ENCODE results near the gene TGFBRAP1. TPM values are rescaled to one million over a fixed set of nuclear protein-coding genes. Genes with fewer than 3 reads are reported as not detected.

TGFBRAP1 gene
- total RNA-seq, 2 donors from 2014 or later, result 11.2 to 12.7 TPM

Other genes starting within 250 kb of the TGFBRAP1 start
- not detected for gene GPR45, start 88.0 kb downstream of the TGFBRAP1 start, total RNA-seq
- 10 to 100 TPM; 15.6 to 16.2 TPM for gene C2orf49, start 7.8 kb upstream of the TGFBRAP1 start, total RNA-seq
- 10 to 100 TPM; 32.3 to 92.2 TPM for gene FHL2, start 69.3 kb upstream of the TGFBRAP1 start, total RNA-seq

Measured in left cardiac atrium (tissue), 2 donors.